Activated CD8-positive, alpha-beta memory T cell treated with anti-CD3 and anti-CD28 coated beads, Interleukin-2, amount 50 U/mL, for 1 hour (primary cell): Measurements from ENCODE around the gene UPF1.

ENCODE experiments used
- DNase-seq: peaks from one replicate; pipeline ENCODE4 v3.0.0-alpha.2; 2020; ENCODE audit errors: extremely low read depth

UPF1 gene

DNA sequence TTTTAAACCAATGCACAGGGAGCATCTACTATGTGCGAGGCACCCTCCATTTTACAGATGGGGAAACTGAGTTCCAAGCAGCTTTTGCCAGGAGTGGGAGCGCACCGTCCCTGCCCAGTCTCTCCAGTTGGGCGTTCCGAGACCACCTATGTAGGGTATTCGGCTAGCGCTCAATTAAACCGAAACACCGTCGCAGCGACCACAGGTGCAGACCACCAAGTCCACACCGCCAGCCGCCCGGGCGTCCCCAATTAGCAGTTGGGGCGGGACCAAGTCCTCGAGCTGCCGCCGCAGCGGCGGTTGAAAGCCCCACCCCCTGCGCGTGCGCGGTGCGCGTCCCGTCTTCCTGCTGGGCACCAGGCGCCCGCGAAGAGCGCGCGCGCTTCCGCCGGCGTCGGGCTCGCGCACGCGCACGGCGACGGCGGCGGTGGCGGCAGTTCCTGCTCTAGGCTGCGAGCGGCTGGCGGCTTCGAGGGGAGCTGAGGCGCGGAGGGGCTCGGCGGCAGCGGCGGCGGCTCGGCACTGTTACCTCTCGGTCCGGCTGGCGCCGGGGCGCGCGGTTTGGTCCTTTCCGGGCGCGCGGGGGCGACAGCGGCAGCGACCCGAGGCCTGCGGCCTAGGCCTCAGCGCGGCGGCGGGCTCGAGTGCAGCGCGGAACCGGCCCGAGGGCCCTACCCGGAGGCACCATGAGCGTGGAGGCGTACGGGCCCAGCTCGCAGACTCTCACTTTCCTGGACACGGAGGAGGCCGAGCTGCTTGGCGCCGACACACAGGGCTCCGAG lies at the start of gene UPF1:
TSS of gene UPF1 (plus strand) at position 436 of the 782 bp plus-strand sequence. CDS start at position 687, 251 bp downstream.
- DNase-seq: peak; percentile 73

DNA sequence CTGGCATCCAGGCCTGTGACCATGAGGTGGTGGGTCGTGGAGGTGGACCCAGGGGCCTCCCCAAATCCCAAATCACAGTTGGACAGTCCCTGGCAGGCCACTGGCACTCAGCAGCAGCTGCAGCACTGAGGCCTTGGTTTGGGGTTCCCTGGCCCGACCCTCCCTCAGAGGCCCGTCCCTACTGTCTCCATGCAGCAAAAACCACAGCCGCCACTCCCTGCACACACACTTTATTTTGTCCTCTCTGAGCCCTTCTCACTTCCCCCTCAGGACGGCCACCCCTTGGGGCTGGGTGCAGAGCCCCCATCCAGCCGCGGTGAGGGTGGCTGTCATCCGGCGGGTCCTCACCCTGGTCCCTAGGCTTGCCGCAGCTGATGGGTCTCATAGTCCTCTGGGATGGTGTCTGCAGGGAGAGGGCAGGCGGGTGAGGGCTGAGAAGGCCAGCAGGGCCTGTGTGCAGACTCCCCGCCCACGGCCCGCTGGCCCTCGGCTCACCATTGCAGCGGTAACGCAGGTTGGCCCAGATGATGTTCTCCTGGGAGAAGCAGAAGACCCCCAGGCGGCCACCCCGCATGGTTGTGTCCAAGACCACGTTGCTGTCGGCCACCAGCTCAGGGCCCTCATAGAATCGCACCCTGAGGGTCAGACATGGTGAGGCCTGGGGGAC lies 49.1 kb upstream of the UPF1 start:
- no peak for DNase-seq

DNA sequence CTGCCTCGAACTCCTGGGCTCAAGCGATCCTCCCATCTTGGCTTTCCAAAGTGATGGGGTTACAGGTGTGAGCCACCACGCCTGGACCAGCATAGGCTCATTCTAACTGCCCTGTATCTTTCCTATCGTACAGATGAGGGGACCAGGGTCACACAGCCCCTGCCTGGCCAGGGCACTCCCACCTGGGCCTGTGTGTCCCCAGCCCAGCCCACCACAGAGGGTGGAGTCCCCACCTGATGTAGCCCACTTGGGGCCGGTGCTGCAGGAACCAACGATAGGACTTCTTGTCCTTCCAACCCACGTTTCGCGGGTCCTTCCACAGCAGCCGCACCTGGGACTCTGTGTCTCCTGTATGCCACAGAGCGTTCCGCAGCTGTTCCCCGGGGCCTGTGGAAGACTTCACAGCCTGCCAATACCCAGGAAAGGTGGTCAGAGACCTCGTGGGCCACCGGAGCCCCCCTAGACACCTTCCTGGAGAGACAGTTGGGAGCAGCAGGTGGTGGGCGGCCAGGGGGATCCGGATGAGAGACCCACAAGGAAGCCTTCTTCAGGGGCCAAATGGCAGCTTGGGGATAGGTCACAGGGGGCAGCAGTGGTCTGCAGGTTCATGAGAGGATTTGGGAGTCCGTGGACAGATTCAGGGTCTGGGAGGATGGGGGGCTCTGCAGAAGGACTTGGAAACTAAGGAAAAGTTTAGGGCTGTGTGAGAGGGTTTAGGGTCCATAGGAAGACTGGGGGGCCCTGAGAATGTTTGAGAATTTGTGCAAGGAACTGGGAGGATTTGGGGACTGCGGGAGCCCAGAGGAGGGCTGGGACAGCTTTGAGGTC lies 47.6 kb upstream of the UPF1 start:
- DNase-seq: no peak

DNA sequence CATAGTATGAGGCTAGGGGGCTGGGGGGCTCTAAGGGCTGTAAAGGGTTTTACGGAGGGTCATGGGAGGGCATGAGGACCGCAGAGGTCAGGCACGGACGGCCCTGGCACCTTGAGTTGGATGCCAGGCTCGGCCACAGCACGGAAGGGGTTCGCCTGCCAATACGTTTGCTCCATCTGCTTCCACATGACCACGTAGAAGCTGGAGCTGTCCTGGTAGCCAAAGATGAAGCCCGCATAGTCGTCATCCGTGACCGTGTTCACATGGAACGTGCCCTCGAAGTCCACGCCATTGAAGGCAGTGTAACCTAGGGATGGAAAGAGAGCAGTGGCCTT lies 47.0 kb upstream of the UPF1 start:
- no peak for DNase-seq

DNA sequence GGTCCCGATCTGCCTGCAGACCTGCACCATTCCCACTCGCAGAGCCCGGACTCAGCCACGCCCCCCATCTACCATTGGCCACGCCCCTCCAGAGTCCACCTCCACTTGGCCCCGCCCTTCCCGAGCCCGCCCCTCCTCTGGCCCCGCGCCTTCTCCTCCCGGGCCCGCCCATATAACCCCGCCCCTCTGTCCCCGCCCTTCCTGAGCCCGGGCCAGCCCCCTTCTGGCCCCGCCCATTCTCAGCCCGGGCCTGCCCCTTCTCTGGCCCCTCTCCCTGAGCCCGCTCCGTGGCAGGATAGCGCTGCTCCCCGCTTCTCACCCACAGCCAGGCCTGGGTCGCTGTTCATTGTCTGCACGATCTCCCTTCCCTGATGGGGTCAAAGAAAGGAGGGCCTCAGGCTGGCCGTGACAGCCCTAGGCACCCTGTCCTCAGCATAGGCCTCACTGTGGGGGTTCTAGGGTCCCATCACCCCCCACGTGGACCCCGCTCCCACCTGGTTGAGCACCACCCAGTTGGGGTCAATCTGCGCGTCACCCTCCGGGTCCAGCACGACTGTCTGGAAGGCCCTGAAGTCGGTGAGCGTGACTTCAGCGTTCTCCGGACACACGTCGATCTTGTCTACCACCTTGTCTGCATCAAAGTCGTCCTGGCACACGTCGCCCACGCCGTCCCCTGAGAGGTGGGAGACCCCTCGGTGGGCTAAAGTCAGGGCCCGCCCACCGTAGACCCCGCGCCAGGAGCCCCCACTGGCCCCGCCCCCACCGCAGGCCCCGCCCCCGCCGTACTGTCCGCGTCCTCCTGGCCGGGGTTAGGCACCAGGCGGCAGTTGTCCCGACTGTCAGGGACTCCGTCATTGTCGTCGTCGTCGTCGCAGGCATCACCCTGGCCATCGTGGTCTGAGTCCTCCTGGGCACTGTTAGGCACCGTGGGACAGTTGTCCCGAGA lies 46.3 kb upstream of the UPF1 start:
- peak; percentile 14 for DNase-seq

DNA sequence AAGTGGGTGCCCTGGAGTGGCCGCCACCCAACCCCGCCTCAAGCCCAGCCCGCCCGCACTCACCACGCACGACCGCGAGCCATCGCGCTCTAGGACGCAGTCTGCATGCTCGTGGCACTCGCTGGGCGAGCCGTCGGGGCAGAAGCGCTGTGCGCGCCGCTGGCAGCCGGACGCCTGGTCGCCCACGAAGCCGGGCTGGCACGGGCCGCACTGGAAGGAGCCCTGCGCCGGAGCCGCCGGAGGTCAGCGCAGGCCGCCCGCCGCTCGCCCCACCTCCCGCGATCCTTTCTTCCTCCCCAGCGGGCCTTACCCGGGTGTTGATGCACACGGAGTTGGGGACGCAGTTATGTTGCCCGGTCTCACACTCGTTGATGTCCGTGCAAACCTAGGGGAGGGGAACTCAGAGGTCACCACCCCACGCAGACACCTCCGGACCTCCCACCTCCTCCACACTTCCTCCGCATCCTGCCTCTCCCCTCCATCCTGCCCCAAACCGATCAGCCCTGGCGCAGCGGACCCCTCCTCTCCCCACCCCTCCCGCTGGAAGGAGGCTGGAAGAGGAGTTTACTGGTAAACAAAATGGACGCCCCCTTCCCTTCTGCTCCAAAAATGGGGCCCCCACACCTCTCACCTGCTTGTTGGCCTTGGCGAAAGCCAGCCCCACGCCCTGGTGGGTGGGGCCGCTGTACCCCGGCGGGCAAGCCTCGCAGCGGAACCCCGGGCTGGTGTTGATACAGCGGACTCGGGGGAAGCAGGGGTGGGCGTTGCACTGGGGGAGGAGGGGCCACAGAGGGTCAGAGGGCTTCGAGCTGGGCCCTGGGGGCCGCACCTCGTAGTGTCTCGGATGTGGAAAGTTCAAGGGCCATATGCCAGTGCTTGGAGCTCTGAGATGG lies 43.0 kb upstream of the UPF1 start:
- DNase-seq: no peak

DNA sequence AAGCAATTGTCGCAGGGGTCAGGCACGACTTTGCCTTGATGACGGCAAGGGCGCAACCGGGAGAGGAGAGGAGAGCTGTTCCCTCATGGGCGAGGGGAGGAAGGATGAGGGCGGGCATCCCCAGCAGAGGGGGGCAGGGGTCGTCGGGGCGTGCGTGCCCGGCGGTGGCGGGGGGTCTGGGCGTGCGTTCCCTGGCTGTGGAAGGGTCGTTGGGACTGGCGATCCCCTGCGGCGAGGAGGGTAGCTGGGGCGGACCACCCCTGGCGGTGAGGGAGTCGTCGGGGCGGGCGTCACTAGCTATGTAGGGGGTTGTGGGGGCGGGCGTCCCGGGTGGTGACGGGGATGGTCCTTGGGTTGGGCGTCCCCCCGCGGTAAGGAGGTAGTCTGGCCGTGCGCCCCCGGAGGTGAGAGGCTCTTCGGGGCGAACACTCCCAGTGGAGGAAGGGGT lies 42.3 kb upstream of the UPF1 start:
- DNase-seq: no peak

DNA sequence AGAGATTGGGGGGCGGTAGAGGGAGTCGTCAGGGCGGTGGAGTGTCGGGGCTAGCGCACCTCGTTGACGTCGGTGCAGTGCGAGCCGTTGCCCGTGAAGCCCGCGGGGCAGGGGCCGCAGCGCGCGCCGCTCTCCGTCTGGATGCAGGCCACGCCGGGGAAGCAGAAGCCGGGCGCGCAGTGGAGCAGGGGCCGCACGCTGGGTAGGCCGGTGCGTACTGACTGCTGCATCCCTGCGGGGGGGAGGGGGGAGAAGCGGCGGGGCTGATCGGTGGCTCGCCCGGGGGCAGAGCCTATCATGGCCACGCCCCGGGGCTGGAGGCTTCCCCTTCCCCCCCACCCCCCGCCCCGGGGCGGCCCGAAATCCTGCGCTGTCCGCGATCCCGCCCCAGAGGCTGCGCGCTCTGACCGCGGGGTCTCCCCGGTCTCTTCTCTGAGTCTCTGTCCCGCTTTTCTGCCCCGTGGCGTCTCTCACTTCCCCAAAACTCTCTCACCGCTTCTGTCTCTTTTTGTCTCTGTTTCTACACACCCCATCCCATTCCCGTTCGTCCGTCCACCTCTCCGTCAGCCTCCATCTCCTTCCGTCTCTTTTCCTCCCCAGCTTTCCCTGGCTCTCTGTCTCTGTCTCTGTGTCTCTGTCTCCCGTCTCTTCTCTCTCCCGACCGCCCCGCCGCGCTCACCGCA lies 41.7 kb upstream of the UPF1 start:
- no peak for DNase-seq

DNA sequence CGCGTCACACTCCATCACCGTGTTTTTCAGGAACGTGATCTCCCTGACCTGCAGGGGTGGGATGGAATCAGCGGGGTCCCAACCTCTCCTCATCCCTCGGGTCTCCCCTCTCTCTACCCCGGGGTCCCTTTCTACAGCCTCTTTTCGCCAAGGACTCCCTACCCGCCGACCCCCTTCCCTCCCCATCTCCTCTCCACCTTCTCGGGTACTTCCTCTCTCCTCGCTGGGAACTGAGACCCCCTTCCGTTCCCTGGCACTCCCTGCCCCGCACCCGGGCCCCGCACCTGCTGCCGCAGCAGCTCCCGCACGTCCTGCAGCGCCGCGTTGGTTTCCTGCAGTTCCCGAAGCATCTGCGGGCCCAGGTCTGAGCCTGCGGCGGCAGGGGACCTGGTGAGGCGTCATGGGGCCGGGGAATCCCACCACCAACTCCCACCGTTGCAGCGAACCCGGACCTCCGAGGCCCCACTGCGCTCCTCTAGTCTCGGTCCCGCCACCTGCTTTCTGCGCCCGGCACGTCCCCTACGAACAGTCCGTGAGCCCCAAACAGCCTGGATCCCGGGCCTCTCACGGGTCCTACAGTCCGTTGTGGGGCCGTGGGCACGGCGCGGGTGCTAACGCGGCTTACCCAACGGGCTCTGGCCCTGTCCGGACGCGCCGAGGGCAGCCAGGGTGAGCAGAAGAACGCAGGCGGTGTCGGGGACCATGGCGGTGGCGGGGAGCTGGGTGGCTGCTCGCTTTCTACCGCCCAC lies 41.0 kb upstream of the UPF1 start, which contains the start of gene COMP:
TSS of gene COMP (minus strand) at position 740 of the 749 bp plus-strand sequence. CDS start at position 704, 36 bp downstream.
- no peak for DNase-seq

DNA sequence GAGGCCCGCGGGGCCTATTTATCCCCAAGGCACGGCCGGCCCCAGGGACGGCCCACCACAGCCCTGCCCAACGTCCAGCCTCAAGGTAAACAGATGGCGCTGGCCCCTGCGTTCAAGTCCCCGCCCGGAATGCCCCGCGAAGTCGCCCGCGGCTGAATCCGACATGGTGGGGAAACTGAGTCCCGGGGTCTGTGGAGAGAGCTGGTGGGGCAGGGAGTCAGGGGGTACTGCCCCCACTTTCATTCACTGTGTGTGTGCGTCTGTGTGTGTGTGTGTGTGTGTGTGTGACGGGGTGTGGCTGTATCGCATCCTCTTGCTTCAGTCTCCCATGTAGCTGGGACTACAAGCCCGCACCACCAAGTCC lies 40.5 kb upstream of the UPF1 start:
- no peak for DNase-seq

DNA sequence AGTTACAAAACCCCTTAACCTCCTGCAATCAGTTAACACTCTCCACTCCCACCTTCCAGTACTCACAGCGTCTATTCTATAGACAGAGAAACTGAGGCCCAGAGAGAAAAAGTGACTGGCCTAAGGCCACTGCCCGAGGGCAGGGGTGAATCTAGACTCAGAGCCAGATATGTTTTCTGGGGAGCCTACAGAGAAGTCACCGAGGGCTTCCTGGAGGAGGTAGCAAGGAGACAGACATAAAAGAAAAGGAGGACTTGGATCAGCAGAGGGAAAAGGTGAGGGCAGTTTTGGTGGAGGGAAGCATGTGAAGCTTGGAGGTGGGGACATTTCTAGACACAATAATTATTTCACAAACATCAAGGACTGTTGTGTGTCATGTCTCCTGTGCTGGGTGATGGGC lies 39.1 kb upstream of the UPF1 start:
- no peak for DNase-seq

DNA sequence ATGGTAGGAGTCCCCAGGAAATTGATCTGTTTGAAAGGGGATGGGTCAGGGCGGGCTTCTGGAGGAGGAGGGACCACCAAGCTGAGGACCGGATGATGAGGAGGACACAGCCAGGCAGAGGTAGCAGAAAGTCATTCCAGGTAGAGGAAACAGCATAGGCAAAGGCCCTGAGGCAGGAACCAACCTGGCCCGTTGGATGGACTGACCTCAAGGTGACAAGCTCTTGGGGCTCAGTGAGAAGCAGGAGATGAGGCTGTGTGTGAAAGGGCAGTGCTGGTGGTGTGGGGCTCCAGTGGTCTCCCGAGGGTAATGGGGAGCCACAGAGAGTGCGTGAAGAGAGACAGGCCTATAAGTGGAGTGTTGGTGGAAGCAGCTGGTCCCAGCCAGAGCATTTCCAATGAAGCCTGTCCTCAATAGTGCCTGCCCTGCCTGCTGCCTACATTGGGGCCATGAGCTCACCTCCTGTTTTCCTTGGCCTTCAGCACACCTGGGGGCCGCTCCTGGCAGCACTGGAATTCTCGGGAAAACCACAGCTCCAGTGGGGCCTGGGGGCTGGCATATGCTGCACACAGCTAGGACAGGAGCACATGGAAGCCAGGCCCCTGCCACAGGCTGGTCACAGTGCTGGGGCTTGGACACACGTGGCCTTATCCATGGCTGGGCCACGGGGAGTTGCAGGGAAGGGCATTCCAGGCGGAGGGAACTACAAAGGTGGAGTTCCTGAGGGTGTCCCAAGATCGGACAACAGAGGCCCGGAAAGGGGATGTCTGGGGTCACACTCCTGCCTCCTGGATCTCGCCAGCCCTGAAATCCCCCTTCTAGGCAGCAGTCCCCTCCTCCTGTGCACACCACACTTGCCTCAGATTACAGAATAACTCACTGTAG lies 38.4 kb upstream of the UPF1 start:
- no peak for DNase-seq

DNA sequence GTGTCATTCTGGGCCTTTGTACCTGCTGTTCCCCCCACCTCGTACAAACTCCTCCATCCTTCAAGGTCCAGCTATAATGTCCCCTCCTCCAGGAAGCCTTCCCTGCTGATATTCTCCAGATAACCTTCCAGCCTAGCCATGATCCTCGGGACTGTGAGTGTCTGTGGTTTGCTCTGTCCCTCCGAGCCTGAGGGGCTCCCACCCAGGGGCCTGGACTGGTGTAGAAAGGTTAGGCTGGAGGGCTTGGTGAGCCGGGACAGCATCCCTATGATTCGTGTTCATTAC lies 37.8 kb upstream of the UPF1 start:
- DNase-seq: no peak

DNA sequence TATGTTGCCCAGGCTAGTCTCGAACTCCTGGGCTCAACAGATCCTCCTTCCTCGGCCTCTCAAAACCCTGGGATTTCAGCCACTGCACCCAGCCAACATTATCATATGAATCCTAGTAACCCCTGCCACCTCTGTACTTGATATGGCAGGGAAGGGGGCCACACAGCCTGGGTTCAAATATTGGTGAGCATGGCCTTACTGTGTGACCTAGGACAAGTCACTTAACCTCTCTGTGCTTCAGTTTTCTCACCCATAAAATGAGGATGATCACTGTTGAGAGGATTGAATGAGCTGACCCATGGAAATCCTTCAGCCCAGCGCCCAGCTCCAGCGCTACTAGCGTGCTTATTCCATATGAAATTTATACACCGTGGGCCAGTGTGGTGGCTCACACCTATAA lies 37.1 kb upstream of the UPF1 start:
- no peak for DNase-seq

DNA sequence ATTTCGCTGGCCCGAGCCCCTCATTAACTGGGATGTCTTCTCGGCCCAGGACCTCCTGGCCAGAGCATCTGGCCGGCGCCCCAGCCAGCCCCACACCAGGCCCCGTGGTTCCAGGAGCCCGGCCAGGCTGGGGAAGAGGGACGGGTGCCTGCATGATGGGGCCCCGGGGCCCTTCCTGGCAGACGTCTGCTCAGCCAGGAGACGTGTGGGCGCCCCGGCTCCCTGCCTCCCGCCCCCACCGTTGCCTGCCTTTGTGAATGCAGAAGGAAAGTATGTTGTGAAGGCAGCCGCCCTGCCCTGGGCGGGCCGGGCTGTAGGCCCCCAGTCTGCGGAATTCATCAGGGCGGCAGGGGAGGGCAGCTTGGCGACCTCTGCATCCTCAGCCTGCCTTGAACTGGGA lies 36.2 kb upstream of the UPF1 start:
- no peak for DNase-seq

DNA sequence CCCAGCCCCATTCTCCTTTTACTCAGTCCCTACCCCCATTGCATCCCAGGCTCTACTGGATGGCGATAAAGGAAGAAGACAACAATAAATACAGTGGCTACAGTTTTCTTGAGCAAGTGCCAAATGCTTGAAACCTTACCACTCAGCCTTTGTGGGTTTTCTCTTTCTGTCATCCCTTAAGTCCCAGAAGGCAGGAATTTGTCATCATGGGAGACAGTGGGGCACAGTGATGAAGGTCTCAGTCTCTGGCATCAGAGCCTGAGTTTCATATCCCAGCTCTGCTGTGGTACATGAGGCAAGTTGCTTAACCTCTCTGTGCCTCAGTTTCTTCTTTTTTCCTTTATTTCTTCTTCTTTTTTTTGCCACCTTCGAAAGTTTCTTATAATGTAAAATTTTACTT lies 35.5 kb upstream of the UPF1 start:
- DNase-seq: no peak

DNA sequence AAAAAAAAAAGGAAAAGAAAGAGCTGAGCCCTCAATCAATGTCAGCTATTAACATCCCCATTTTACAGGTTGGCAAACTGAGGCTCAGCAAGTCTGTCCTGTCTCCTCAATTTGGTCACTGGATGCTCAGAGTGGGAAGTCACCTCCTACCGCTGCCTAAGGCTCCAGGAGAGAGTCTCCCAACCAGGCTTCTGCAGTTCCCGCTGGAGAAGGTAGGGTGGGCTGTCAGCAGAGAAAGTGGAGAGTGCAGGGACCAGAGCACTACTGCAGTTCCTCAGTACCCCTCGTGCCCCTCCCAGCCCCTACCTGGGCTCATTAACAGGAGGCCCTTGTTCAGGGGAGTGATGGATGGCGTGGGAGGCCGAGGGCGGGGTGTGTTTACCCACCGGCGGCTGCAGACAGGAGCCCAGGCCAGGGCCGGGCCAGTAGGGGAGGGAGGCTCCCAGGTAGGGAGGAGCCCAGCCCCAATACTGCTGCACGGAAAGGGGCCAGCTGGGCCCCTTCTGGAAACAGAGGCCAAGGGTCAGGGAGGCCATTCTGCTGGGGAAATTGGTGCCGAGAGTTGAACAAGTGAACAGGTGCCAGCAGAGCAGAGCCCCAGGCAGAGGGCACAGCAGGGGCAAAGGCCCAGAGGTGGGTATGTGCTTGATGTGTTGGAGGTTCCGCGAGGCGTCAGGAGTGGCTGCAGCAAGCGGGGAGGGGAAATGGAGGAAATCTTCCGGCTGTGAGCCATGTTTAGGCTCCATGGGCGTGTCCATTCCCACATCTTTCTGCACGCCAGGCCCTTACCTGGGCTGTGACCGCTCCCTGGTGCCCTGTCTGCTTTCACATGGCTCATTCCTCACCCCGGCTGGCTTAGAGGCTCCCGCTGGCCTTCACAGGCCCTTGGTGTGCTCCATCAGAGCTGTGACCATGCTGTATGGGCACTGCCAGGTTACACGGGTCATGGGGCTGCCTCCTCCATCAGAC lies 33.1 kb upstream of the UPF1 start:
- no peak for DNase-seq
